Measurements from ENCODE around the gene SEPTIN5. TPM values are rescaled to one million over a fixed set of nuclear protein-coding genes. Genes with fewer than 3 reads are reported as not detected.

SEPTIN5 gene
- total RNA-seq = 1 to 10 TPM; 4.7 to 6.9 TPM

GRCh38 chr22:19714312-19715187 is at the start of gene SEPTIN5:
SEPTIN5 (plus strand) TSS chr22:19714503; CDS start chr22:19714589, 86 bp downstream.

GRCh38 chr22:19723232-19723982 is 9.1 kb downstream of the SEPTIN5 start, which contains the start of gene GP1BB:
GP1BB (plus strand) TSS chr22:19723539; CDS start chr22:19723570, 31 bp downstream.

GRCh38 chr22:19760058-19760950 is 46.0 kb downstream of the SEPTIN5 start, which contains the start of gene TBX1:
TBX1 (plus strand) TSS chr22:19760778; CDS start chr22:19760844, 66 bp downstream.

Other genes with a start within 250 kb of the SEPTIN5 start
- 10 to 100 TPM; 78.1 to 93.2 TPM for gene UFD1, start 235.3 kb upstream of the SEPTIN5 start, total RNA-seq
- gene CDC45, start 234.6 kb upstream of the SEPTIN5 start, total RNA-seq = 10 to 100 TPM in 1 of 2 donors, 1 to 10 TPM in 1; 10.0 to 39.6 TPM
- gene CLDN5, start 190.1 kb upstream of the SEPTIN5 start, total RNA-seq = under 1 TPM in 1 of 2 donors, not detected in 1; under 0.01 TPM
- gene GP1BB, start 9.0 kb downstream of the SEPTIN5 start, total RNA-seq = under 1 TPM in 1 of 2 donors, not detected in 1; under 0.01 TPM
- gene TBX1, start 46.3 kb downstream of the SEPTIN5 start, total RNA-seq = not detected
- gene GNB1L, start 140.4 kb downstream of the SEPTIN5 start, total RNA-seq = 10 to 100 TPM in 1 of 2 donors, 1 to 10 TPM in 1; 5.2 to 11.0 TPM
- gene RTL10, start 140.4 kb downstream of the SEPTIN5 start, total RNA-seq = 1 to 10 TPM; 6.9 to 8.7 TPM
- 100 to 1,000 TPM; 176 to 327 TPM for gene COMT, start 227.3 kb downstream of the SEPTIN5 start, total RNA-seq
- gene TXNRD2, start 227.3 kb downstream of the SEPTIN5 start, total RNA-seq = 10 to 100 TPM; 21.6 to 24.1 TPM

Data from melanocyte of skin (primary cell).